ENCODE results near the gene ZKSCAN7.

DNA sequence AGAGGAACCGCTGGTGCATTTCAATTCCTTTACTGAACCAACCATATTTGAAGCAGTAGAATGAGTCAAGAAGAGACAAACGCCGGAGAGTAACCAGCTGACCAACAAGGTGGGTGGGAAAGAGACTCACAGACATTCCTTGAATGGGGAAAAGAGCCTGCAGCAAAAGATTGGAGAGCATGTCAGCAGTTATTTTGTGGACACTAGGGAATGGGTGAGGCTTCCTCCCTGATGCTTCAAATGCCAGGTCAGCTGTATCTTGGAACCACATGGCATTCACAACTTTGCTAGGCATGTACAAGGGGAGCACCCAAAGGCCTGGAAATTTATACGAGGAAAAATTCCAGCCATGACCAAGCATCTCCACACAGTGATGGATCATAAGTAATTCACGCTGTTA, 29.9 kb upstream of the ZKSCAN7 start:
- TF ChIP-seq SUZ12 (IDR thresholded peaks at IDR 0.05): no peak
- no peak for TF ChIP-seq ZNF384 (IDR thresholded peaks at IDR 0.05)
- TF ChIP-seq SP1 (IDR thresholded peaks at IDR 0.05): no peak
- TF ChIP-seq ARNT (IDR thresholded peaks at IDR 0.05): no peak
- TF ChIP-seq FOXK2 (IDR thresholded peaks at IDR 0.05): no peak
- no peak for TF ChIP-seq LEF1 (IDR thresholded peaks at IDR 0.05; ENCODE audit: borderline replicate concordance)
- TF ChIP-seq FOXA1 (IDR thresholded peaks at IDR 0.05): no peak

Data from HEK293T (cell line).